ENCODE data around the gene TRRAP.

The TRRAP gene

DNA sequence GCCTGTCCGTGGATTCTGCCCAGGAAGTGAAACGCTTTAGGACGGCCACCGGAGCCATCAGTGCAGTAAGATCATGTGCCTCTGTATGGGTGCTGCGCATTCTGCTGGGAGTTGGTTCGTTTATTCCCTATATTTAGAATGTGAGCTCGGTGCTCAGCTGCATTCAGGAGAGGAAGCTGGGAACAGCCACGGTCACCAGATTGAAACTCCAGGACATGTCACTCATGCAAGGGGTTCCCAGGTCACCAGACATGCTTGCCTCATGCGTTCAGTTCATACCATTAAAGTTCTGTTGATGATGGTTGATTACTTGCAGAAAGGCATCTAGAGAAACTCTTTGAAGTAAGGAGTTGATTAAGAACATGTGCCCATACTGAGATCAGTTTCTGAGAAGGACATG lies 78.1 kb downstream of the TRRAP start:
- no peak for DNase-seq

- no peak for DNase-seq
Measured at GRCh38 chr7:98956937-98957336, 78.6 kb downstream of the TRRAP start.

GRCh38 chr7:98957766-98958165 lies 79.4 kb downstream of the TRRAP start:
- DNase-seq = no peak

DNA sequence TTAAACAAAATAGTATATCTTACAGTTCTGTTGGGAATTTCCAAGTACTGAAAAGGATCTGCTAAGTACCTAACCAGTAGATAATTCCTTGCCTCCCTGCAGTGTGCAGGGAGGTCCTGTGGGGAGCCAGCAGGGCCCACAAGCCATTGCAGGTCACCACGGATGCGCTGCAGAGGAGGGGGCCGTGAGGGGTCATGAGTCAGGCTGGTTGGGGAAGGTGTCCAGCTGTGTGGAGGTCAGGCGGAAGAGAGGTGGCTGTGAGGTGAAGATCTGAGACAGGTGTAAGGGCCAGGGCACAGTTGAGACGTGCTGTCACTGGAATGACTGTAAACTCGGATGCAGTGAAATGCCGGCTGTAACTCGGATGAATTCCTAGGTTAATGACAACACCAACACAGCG lies 80.6 kb downstream of the TRRAP start:
- no peak for DNase-seq

- DNase-seq = no peak
Measured at GRCh38 chr7:98963305-98963704, 85.0 kb downstream of the TRRAP start.

DNA sequence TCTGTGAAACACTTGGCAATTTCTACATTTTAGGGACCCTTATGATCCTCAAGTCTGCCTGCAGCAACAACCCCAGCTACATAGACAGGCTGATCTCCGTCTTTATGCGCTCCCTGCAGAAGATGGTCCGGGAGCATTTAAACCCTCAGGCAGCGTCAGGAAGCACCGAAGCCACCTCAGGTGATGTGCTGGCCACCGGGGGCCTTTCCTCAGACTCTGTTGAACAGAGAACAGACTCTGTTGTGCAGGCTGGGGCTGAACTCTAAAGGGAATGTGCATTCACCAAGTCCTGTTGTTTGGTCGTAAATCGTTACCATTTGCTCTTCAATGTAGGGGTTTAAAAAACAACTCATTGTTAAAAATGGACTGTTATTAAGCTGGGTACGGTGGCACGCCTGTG lies 86.3 kb downstream of the TRRAP start:
- DNase-seq = no peak

DNA sequence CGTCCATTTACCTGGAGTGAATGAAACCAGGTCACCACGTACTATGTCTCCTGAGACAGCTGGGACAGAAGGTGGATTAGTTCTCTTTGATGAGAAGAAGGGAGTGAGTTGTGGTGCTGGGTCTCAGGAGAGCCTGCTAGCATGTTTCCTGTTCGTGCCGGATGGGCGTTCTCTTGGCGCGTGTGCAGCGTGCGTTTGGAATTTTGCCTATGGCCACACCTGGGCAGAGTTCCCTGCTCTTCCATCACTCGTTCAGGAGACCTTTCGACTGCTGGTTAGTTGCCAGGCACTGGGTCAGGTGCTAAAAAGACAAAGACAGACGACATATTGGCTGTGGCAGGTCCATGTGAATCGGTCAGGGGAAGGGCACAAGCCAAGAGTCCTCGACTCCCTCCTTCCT lies 90.3 kb downstream of the TRRAP start:
- DNase-seq = no peak

GRCh38 chr7:98969386-98969785 lies 91.1 kb downstream of the TRRAP start:
- DNase-seq = no peak

DNA sequence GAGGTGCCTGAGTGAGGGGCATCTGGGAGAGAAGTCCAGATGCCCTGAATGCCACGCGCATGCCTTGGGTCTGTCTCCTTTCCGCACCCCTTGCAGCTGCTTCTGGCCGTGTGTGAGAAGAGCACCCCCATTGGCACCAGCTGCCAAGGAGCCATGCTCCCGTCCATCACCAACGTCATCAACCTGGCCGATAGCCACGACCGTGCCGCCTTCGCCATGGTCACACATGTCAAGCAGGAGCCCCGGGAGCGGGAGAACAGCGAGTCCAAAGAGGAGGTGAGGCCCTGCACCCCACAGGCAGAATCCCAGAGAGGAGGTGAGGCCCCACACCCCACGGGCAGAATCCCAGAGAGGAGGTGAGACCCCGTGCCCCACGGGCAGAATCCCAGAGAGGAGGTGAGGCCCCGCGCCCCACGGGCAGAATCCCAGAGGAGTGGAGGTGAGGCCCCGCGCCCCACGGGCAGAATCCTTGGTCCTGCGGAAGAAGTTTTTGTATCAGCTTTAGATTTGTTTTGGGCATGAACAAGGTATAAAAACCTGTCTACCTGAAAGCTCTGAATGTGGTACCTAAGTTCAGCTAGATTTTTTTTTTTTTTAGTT lies 91.8 kb downstream of the TRRAP start:
- no peak for DNase-seq

- DNase-seq = no peak
Measured at GRCh38 chr7:98970805-98971204, 92.5 kb downstream of the TRRAP start.

DNA sequence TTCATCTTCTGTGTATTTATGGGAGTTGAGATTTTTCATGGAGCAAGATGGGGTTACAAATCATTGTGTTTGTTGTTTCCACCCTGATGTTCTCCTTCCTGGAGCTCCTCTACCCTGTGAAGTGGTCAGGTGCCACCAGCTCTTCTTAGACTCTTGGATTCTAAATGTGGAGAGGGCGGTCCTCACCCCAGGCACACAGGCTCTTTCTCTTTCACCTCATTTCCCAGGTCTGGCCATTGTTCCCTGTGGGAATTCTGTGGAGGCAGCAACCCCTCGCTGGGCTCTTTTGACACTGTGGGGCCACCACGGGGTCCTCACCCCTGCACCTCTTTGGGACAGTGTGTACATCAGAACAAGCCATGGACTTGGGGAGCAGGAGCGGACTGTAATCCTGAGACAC lies 95.9 kb downstream of the TRRAP start:
- DNase-seq = no peak

DNA sequence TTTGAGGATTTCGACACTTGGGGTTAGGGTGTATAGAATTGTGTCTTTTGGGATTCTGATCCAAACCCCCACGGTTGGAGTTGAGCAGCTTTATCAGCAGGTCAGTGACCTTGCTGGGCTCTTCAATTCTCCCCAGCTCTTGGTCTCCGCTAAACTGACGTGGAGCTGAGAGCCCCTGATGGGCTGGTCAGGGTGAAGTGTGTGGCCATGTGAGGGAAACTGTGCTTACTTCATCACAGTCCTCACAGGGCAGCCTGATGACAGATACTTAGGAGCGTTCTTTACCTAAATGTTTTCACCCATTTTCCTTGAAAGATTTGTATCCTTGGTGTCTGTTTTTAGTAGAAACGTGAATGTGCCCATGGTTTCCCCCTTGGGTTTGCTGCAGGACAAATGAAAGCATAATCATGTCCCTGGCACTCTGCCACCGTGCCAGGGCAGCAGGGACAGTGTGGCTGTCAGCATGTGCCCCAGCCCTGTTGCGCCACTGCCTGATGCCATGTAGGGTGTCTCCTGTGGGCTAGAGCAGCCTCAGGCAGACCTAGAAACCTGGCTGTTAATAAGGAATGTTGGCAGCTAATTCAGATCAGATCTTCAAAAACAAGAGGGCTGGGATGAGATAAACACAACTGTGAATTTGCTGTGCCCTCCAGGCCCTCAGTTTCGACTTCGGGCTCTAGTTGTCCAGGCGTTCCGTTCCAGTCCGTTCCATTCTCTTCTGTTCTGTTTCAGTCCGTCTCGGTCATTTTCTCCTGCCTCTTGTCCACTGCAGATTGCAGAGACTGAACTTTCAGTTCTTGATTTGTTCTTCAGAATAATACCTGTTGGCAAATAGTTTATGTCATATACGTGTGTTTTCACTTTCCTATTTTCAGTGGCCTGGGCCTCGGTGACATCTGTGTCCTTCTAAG lies 96.8 kb downstream of the TRRAP start:
- DNase-seq = no peak

DNA sequence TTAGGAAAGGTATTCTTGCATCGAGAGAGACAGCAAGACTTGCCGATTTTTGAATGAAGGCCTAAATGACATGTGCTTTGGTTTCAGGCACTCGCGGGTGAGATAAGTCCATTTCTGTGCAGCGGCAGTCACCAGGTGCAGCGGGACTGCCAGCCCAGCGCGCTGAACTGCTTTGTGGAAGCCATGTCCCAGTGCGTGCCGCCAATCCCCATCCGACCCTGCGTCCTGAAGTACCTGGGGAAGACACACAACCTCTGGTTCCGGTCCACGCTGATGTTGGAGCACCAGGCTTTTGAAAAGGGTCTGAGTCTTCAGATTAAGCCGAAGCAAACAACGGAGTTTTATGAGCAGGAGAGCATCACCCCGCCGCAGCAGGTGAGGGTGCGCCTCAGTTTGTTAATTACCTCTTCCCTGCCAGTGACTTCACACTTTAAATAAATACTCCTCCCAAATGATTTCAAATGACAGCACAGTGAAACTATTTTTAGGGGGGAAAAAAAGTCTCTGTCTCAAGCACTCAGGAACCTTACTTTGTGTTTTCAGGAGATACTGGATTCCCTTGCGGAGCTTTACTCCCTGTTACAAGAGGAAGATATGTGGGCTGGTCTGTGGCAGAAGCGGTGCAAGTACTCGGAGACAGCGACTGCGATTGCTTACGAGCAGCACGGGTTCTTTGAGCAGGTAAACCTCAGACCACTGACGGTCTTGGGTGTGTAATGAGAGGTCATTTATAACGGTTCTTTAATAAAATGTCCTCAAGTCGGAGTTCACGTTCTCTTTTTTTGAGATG lies 98.3 kb downstream of the TRRAP start:
- DNase-seq = no peak

GRCh38 chr7:98978672-98979071 lies 100.3 kb downstream of the TRRAP start:
- DNase-seq = no peak

DNA sequence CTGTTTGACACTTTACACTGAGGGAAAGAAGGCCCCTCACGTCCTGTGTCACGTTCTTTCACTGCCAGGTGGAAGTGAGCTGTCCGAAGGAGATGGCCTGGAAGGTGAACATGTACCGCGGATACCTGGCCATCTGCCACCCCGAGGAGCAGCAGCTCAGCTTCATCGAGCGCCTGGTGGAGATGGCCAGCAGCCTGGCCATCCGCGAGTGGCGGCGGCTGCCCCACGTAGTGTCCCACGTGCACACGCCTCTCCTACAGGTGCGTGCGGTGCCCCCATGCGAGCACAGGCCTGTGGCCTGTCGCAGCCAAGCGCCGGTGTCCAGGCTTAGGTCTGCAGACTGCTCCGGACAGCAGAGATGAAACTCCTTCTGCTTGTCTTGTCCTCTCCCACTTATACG lies 103.4 kb downstream of the TRRAP start:
- DNase-seq = no peak

DNA sequence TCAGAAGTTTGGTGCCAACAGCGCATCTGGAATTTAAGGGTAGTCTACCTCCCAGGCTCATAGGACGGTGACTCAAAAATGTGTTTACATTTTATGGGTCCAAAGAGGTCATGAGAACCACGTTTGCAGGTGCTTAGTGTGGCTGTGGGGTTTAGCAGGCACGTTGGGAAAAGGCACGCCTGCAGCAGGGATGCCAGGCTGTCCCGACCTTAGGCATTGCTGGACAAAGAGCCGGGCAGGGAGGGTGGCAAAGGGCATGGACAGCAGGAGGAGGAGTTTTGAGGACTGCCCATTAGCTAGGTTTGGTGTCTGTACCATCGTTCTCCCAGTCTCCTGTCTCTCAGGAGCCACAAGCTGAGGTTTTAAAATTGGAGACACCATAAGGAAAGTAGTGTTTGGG lies 104.4 kb downstream of the TRRAP start:
- DNase-seq = no peak

GRCh38 chr7:98984126-98984525 lies 105.8 kb downstream of the TRRAP start:
- no peak for DNase-seq

DNA sequence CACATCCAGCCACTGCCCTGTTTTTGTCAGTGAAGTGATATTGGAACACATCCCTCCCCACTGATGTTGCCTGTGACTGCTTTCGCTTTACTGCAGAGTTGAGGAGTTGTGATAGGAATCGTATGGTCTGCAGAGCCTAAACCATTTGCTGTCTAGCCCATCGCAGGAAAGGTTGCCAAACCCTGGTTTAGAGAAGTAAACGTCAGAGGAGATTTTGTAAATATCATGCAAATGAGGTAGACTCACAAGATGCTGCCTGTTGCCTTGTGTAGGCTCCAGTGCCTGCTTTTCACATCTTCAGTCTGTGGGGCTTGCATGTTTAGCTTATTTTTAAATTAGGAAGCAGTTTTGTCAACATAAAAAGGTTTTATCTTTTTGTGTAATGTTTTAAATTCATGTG lies 107.1 kb downstream of the TRRAP start:
- no peak for DNase-seq

DNA sequence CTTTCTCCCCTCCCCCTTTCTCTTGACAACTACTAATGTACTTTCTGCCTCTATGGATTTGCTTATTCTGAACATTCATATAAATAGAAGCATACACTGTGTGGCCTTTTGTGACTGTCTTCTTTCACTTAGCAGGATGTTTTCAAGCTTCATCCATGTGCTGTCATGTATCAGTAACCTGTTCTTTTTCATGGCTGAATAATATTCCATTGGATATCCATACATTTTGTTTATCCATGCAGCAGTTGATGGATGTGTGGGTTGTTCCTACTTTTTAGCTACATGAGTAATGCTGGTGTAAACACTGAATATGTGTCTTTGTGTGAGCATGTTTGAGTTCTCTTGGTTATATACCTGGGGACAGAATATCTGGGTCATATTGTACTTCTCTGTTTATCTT lies 107.6 kb downstream of the TRRAP start:
- no peak for DNase-seq

- no peak for DNase-seq
Measured at GRCh38 chr7:98988641-98989040, 110.3 kb downstream of the TRRAP start.

GRCh38 chr7:98990356-98990755 lies 112.0 kb downstream of the TRRAP start:
- no peak for DNase-seq

DNA sequence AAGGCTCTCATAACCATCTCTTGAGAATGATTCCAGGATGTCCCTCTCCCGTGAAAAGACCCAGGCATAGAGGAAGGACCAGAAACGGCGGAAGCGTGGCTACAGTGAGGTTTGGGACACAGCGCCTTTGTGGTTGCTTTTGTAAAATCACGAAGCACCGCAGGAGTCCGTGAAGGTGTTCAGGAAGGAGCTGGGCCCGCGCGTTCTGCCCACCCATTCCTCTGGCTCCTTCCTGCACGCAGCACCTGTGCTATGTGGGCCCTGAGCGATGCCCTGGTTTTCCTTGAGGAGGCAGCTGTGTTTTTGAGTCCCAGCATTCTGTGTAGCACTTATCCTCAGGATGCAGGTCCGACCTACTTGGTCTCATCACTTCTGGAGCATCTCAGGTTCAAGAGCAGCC lies 112.8 kb downstream of the TRRAP start:
- DNase-seq = no peak

- DNase-seq = no peak
Measured at GRCh38 chr7:98992076-98992475, 113.7 kb downstream of the TRRAP start.

Measured in central memory CD4-positive, alpha-beta T cell (primary cell).